ENCODE measurements around the gene MRTFA.

- TF ChIP-seq CTCF (IDR thresholded peaks at IDR 0.05), result no peak
- TF ChIP-seq NFE2L2 (conservative IDR thresholded peaks at IDR 0.05; ENCODE audit: low read length), result no peak
These were observed 217.9 kb downstream of the MRTFA start for GRCh38 chr22:40418366-40419201.

Measured in A549 (cell line).